H1 (cell line): ENCODE measurements around the gene SCN4A. TPM values are rescaled to one million over a fixed set of nuclear protein-coding genes. Genes with fewer than 3 reads are reported as not detected.

Experiments used
- CTCF ChIA-PET: fragments of 300-600 bp; sonication (Branson Sonifier 250); formaldehyde crosslinking; loops from one replicate; lab custom pipeline; 2021; ENCODE audit not compliant: partially characterized antibody; lab: Charles Lee
- POLR2A ChIA-PET: fragments of 300-600 bp; sonication (Branson Sonifier 250); formaldehyde crosslinking; loops from one replicate; lab custom pipeline; 2021; ENCODE audit warnings: inconsistent platforms; ENCODE audit not compliant: partially characterized antibody; lab: Charles Lee
- DNase-seq, 2 experiments: peaks; one replicate each; pipeline versions ENCODE4 v3.0.0 to v3.0.0-alpha.2; 2010 to 2022; ENCODE audit warnings: low spot score in 2 of 2, low read depth in 1 of 2, mixed read lengths in 1 of 2
- FAIRE-seq: peaks from 2 replicates; lab custom pipeline; 2011; peaks lifted over from hg19 to GRCh38; lab: Jason Lieb, UNC
- H2AFZ ChIP-seq: 2 replicates; pipeline ENCODE4 v1.8.1; 2012; ENCODE audit warnings: low read length, inconsistent platforms
- H2AK5ac ChIP-seq: 2 replicates; pipeline ENCODE4 v1.6.1; 2013; ENCODE audit warnings: low read depth, low read length
- H2BK120ac ChIP-seq: replicated peaks from 2 replicates; pipeline ENCODE3; 2013; ENCODE audit warnings: low read depth, low read length, inconsistent platforms
- H2BK12ac ChIP-seq: 2 replicates; pipeline ENCODE4 v1.6.1; 2013; ENCODE audit warnings: low read depth, low read length
- H2BK15ac ChIP-seq: 2 replicates; pipeline ENCODE4 v1.6.1; 2013; ENCODE audit warnings: low read length
- H2BK20ac ChIP-seq: 2 replicates; pipeline ENCODE4 v1.6.1; 2013; ENCODE audit warnings: low read length
- H2BK5ac ChIP-seq: 2 replicates; pipeline ENCODE4 v1.6.1; 2013; ENCODE audit warnings: low read depth, low read length
- H3K14ac ChIP-seq: 2 replicates; pipeline ENCODE4 v1.6.1; 2013; ENCODE audit warnings: inconsistent platforms; ENCODE audit not compliant: insufficient read length
- H3K18ac ChIP-seq: 2 replicates; pipeline ENCODE4 v1.6.1; 2013; ENCODE audit warnings: low read length; ENCODE audit errors: extremely low read depth
- H3K23ac ChIP-seq: 2 replicates; pipeline ENCODE4 v1.6.1; 2013; ENCODE audit warnings: inconsistent platforms; ENCODE audit not compliant: insufficient read length
- H3K23me2 ChIP-seq: 2 replicates; pipeline ENCODE4 v1.6.1; 2013; ENCODE audit warnings: low read depth, low read length
- H3K27ac ChIP-seq: 2 replicates; pipeline ENCODE4 v1.6.1; 2011; ENCODE audit warnings: low read depth, low read length, inconsistent platforms
- H3K27me3 ChIP-seq, 4 experiments: replicated peaks in 1 of 4; 1 replicate in 1 of 4; 2 replicates in 3 of 4; pipeline versions ENCODE4 v1.6.1 to v1.8.1; 2011 to 2013; ENCODE audit warnings: low read length in 3 of 4, mild to moderate bottlenecking in 3 of 4, inconsistent platforms in 2 of 4, mixed read lengths in 2 of 4, moderate library complexity in 1 of 4; ENCODE audit not compliant: control insufficient read depth in 3 of 4, insufficient read depth in 3 of 4; ENCODE audit errors: extremely low read depth in 1 of 4
- H3K36me3 ChIP-seq, 4 experiments: 2 replicates each; pipeline versions ENCODE4 v1.6.1 to v1.8.1; 2011 to 2013; ENCODE audit warnings: mild to moderate bottlenecking in 4 of 4, low read length in 3 of 4, moderate library complexity in 2 of 4, control low read depth in 1 of 4, inconsistent platforms in 1 of 4; ENCODE audit not compliant: insufficient read depth in 4 of 4, control insufficient read depth in 2 of 4
- H3K4ac ChIP-seq: replicated peaks from 2 replicates; pipeline ENCODE3; 2013; ENCODE audit warnings: low read length, low read depth, mixed read lengths, inconsistent platforms; ENCODE audit not compliant: insufficient read length
- H3K4me1 ChIP-seq, 4 experiments: replicated peaks in 1 of 4; 1 replicate in 1 of 4; 2 replicates in 3 of 4; pipeline versions ENCODE4 v1.6.1 to v1.8.1; 2011 to 2013; ENCODE audit warnings: low read length in 3 of 4, inconsistent platforms in 2 of 4, mixed read lengths in 1 of 4; ENCODE audit not compliant: insufficient read depth in 4 of 4, control insufficient read depth in 3 of 4
- H3K4me2 ChIP-seq, 2 experiments: 2 replicates each; pipeline versions ENCODE4 v1.6.1 to v1.8.1; 2011 to 2013; ENCODE audit warnings: low read depth in 2 of 2, low read length in 2 of 2, control low read depth in 1 of 2, inconsistent platforms in 1 of 2, mild to moderate bottlenecking in 1 of 2; ENCODE audit not compliant: insufficient read depth in 1 of 2
- H3K4me3 ChIP-seq, 4 experiments: fragments of 200-600, 300-600 bp in 1 of 4; sonication (generic), shearing (Covaris generic), sonication (Bioruptor Twin) in 1 of 4; 2 replicates each; pipeline versions ENCODE4 v1.5.1 to v1.8.1; 2011 to 2016; ENCODE audit warnings: low read length in 4 of 4, low read depth in 3 of 4, control low read depth in 2 of 4, inconsistent platforms in 2 of 4, mild to moderate bottlenecking in 2 of 4, mixed read lengths in 1 of 4, moderate library complexity in 1 of 4; ENCODE audit not compliant: insufficient read depth in 2 of 4; ENCODE audit errors: extremely low read depth in 1 of 4
- H3K56ac ChIP-seq: replicated peaks from 2 replicates; pipeline ENCODE3; 2013; ENCODE audit warnings: low read depth, mild to moderate bottlenecking, mixed read lengths, low read length, inconsistent platforms; ENCODE audit not compliant: insufficient read length
- H3K79me1 ChIP-seq: 2 replicates; pipeline ENCODE4 v1.6.1; 2013; ENCODE audit warnings: low read depth, low read length, control low read depth
- H3K79me2 ChIP-seq, 2 experiments: 2 replicates each; pipeline versions ENCODE4 v1.6.1 to v1.8.1; 2012 to 2013; ENCODE audit warnings: low read length in 2 of 2, mild to moderate bottlenecking in 2 of 2, inconsistent platforms in 1 of 2; ENCODE audit not compliant: insufficient read depth in 2 of 2, control insufficient read depth in 1 of 2
- H3K9ac ChIP-seq, 4 experiments: replicated peaks in 1 of 4; 1 replicate in 1 of 4; 2 replicates in 3 of 4; pipeline versions ENCODE4 v1.6.1 to v1.8.1; 2011 to 2013; ENCODE audit warnings: low read depth in 3 of 4, low read length in 3 of 4, control low read depth in 2 of 4, mild to moderate bottlenecking in 2 of 4, moderate library complexity in 2 of 4, inconsistent platforms in 1 of 4; ENCODE audit errors: extremely low read depth in 1 of 4
- H3K9me3 ChIP-seq, 2 experiments: 2 replicates each; pipeline versions ENCODE4 v1.6.1 to v1.8.1; 2012 to 2013; ENCODE audit warnings: mild to moderate bottlenecking in 2 of 2, moderate library complexity in 2 of 2, control low read depth in 1 of 2, inconsistent platforms in 1 of 2, low read depth in 1 of 2, low read length in 1 of 2, mixed read lengths in 1 of 2; ENCODE audit not compliant: insufficient read depth in 2 of 2
- H4K20me1 ChIP-seq, 2 experiments: replicated peaks in 1 of 2; 2 replicates each; pipeline versions ENCODE3 to v1.8.1; 2011 to 2013; ENCODE audit warnings: inconsistent platforms in 2 of 2, low read length in 2 of 2, mild to moderate bottlenecking in 1 of 2; ENCODE audit not compliant: insufficient read depth in 2 of 2, control insufficient read depth in 1 of 2
- H4K5ac ChIP-seq: 2 replicates; pipeline ENCODE4 v1.6.1; 2013; ENCODE audit warnings: low read length, low read depth, mixed read lengths, inconsistent platforms; ENCODE audit not compliant: insufficient read length
- H4K8ac ChIP-seq: 2 replicates; pipeline ENCODE4 v1.8.0; 2013; ENCODE audit warnings: mild to moderate bottlenecking, moderate library complexity, low read length, inconsistent platforms; ENCODE audit not compliant: insufficient read depth; ENCODE audit errors: extremely low read depth
- H4K91ac ChIP-seq: replicated peaks from 2 replicates; pipeline ENCODE3; 2013; ENCODE audit warnings: low read length, mixed read lengths, inconsistent platforms; ENCODE audit not compliant: insufficient read length
- BACH1 ChIP-seq: IDR thresholded peaks from 2 replicates; pipeline ENCODE4 v1.6.1; 2012; ENCODE audit warnings: low read length, improper control_type of control experiment
- EGR1 ChIP-seq: IDR thresholded peaks from 2 replicates; pipeline ENCODE4 v1.6.1; 2011; ENCODE audit warnings: low read depth, low read length, borderline replicate concordance
- GTF2F1 ChIP-seq: IDR thresholded peaks from 2 replicates; pipeline ENCODE4 v1.6.1; 2012; ENCODE audit warnings: low read depth, low read length, improper control_type of control experiment, borderline replicate concordance
- PHF8 ChIP-seq: fragments of 200-600 bp; sonication (generic); conservative IDR thresholded peaks from 2 replicates; pipeline ENCODE4 v1.7.1; 2012; ENCODE audit warnings: low read depth, mild to moderate bottlenecking, inconsistent platforms, low read length, moderate library complexity
- RBBP5 ChIP-seq: IDR thresholded peaks from 2 replicates; pipeline ENCODE4 v1.7.1; 2012; ENCODE audit warnings: low read depth, mild to moderate bottlenecking, inconsistent platforms, low read length, moderate library complexity, borderline replicate concordance
- WGBS, 2 experiments: shearing (Covaris generic) in 1 of 2; methylation state at CpG; one replicate each; pipeline versions ENCODE4 v1.1.6 to v1.1.7; 2013 to 2015; ENCODE audit warnings: low lambda C conversion rate in 2 of 2, mixed read lengths in 2 of 2, inconsistent platforms in 1 of 2, low coverage in 1 of 2, missing lambda C conversion rate in 1 of 2; ENCODE audit not compliant: insufficient replicate concordance in 2 of 2, insufficient coverage in 1 of 2, insufficient read length in 1 of 2; ENCODE audit errors: extremely low coverage in 1 of 2, missing lambda C conversion rate in 1 of 2; 5-methylcytosine and 5-hydroxymethylcytosine counted together
- polyA plus RNA-seq, 7 experiments: library from polyadenylated mRNA; depleted of rRNA in 3 of 7; stranded (reverse) in 5 of 7; unstranded in 2 of 7; fragments of >200 nt in 5 of 7; fragments of 200-250 nt in 2 of 7; gene quantifications; 1 replicate in 5 of 7; 2 replicates in 1 of 7; 4 replicates in 1 of 7; pipeline versions ENCODE4 v1.2.1 to v1.2.3, GENCODE V29; 2011 to 2013; ENCODE audit warnings: missing spikeins in 2 of 7, mixed read lengths in 2 of 7
- total RNA-seq: library from RNA; stranded (reverse); fragmentation: NEBNext Ultra II Directional; extraction: Animal tissue kit (Norgen Biotek cat#: 25700); gene quantifications from 2 replicates; pipeline ENCODE4 v1.2.1, GENCODE V29; 2021

The SCN4A gene
- total and polyA plus RNA-seq, 2 of the 8 experiments (the other 6 are each of a cell fraction or from before 2014, with no cell fraction given) = 5.0 to 8.5 TPM

- ChIA-PET POLR2A (interaction anchor here (0.7 to 1.6 kb wide), 4 partner anchors 10 to 194 kb away, joined by 3 to 8 read pairs (median 3); no protein-coding TSS in a partner anchor), CTCF (interaction anchor here (0.5 to 6.1 kb wide), 18 partner anchors 9 to 113 kb away, joined by 3 to 64 read pairs (median 4); partner anchors contain the start of genes CD79B and GH1)
- FAIRE-seq (no peak), DNase-seq (no peak)
- no peak for TF ChIP-seq PHF8
- TF ChIP-seq RBBP5 = no peak
- no peak for TF ChIP-seq GTF2F1
- no peak for TF ChIP-seq BACH1
- no peak for TF ChIP-seq EGR1
- Histone ChIP-seq H3K79me1 (no peaks in the 10 kb centered on the region), H3K9ac (no peak overlapping the region), H4K20me1 (peaks cover 0 to 5% of the 10 kb centered on the region in 2 experiments), H2BK5ac (no peak overlapping the region), H3K23ac (no peak overlapping the region), H3K79me2 (no peaks in the 10 kb centered on the region), H2AK5ac (no peak overlapping the region), H2BK120ac (no peak overlapping the region), H3K27ac (no peak overlapping the region), H3K27me3 (no peaks in the 10 kb centered on the region), H4K91ac (no peak overlapping the region), H3K4ac (no peak overlapping the region), H4K8ac (no peak overlapping the region), H2BK20ac (no peak overlapping the region), H3K14ac (no peak overlapping the region), H2AFZ (no peak overlapping the region), H3K4me1 (peaks cover 0 to 2% (median 0%) of the 10 kb centered on the region in 4 experiments; a peak in 2 of 7 replicates), H3K36me3 (peaks cover 0 to 21% (median 1%) of the 10 kb centered on the region in 4 experiments; a peak in 4 of 8 replicates), H2BK15ac (no peak overlapping the region), H3K9me3 (no peaks in the 10 kb centered on the region), H3K4me3 (no peak overlapping the region), H4K5ac (no peak overlapping the region), H3K4me2 (no peak overlapping the region), H3K18ac (no peak overlapping the region), H2BK12ac (no peak overlapping the region), H3K23me2 (no peaks in the 10 kb centered on the region), H3K56ac (no peak overlapping the region)
- 89% methylated on average over 12 of the region's 14 CpGs; no CpG with 5 or more reads in 1 of the 2 experiments for WGBS, 2 experiments
Observed at GRCh38 chr17:63940584-63940983, 32.1 kb downstream of the SCN4A start.
